Body of pancreas (tissue), 4 donors: ENCODE data around the gene SLC34A1. TPM values are rescaled to one million over a fixed set of nuclear protein-coding genes. Genes with fewer than 3 reads are reported as not detected.

Source experiments
- ATAC-seq: fragments of 150-250 bp; one replicate; pipeline ENCODE4 v1.9.1; 2016
- DNase-seq, 4 donors: peaks; one replicate each; pipeline ENCODE4 v3.0.0-alpha.2; 2019
- H3K27ac ChIP-seq, 4 donors: fragments of 200-600 bp; sonication (generic); 1 replicate in 3 of 4; 2 replicates in 1 of 4; pipeline versions ENCODE4 v1.5.1 to v1.6.1; 2016 to 2019; ENCODE audit warnings: mild to moderate bottlenecking in 1 of 4, mixed read lengths in 1 of 4, moderate library complexity in 1 of 4
- H3K27me3 ChIP-seq, 2 donors: fragments of 200-600 bp; sonication (generic); one replicate each; pipeline ENCODE4 v1.6.0; 2016; ENCODE audit warnings: mild to moderate bottlenecking in 1 of 2
- H3K36me3 ChIP-seq, 2 donors: fragments of 200-600 bp; sonication (generic); replicated peaks in 1 of 2; 2 replicates each; pipeline ENCODE4 v1.5.1; 2016; ENCODE audit warnings: low read depth in 2 of 2; ENCODE audit not compliant: insufficient read depth in 1 of 2
- H3K4me1 ChIP-seq: fragments of 200-600 bp; sonication (generic); one replicate; pipeline ENCODE4 v1.6.0; 2016
- H3K4me3 ChIP-seq, 2 donors: fragments of 200-600 bp; sonication (generic); 1 replicate in 1 of 2; 2 replicates in 1 of 2; pipeline ENCODE4 v1.5.1; 2016 to 2019
- H3K9me3 ChIP-seq, 3 donors: fragments of 200-600 bp; sonication (generic); 1 replicate in 2 of 3; 2 replicates in 1 of 3; pipeline ENCODE4 v1.5.1; 2016
- POLR2A ChIP-seq, 3 donors: fragments of 450-650 bp; IDR thresholded peaks; one replicate each; pipeline ENCODE4 v1.6.1; 2016; ENCODE audit warnings: antibody characterized with exemption in 3 of 3, mild to moderate bottlenecking in 2 of 3
- WGBS, 2 donors: methylation state at CpG; one replicate each; pipeline ENCODE4 v1.1.5; 2017; 5-methylcytosine and 5-hydroxymethylcytosine counted together
- intact Hi-C: fragments of 100-400 bp; cut with DNase I; formaldehyde crosslinking; loops from one replicate; pipeline ENCODE4 v1.15.1; 2023
- total RNA-seq, 2 donors: library from RNA; depleted of rRNA; stranded (reverse); fragments of >200 nt; gene quantifications; one replicate each; pipeline ENCODE4 v1.1.0, GENCODE V29; 2016
- TF ChIP-seq, protein P1 (sequence below), 7 experiments: fragments of 450-650 bp in 4 of 7; fragments of 200-600 bp in 3 of 7; sonication (generic) in 3 of 7; IDR thresholded peaks; one replicate each; pipeline ENCODE4 v1.5.1; 2016 to 2019; ENCODE audit warnings: antibody characterized with exemption in 7 of 7

Gene SLC34A1
- total RNA-seq, 2 donors from 2014 or later, result not detected

DNA sequence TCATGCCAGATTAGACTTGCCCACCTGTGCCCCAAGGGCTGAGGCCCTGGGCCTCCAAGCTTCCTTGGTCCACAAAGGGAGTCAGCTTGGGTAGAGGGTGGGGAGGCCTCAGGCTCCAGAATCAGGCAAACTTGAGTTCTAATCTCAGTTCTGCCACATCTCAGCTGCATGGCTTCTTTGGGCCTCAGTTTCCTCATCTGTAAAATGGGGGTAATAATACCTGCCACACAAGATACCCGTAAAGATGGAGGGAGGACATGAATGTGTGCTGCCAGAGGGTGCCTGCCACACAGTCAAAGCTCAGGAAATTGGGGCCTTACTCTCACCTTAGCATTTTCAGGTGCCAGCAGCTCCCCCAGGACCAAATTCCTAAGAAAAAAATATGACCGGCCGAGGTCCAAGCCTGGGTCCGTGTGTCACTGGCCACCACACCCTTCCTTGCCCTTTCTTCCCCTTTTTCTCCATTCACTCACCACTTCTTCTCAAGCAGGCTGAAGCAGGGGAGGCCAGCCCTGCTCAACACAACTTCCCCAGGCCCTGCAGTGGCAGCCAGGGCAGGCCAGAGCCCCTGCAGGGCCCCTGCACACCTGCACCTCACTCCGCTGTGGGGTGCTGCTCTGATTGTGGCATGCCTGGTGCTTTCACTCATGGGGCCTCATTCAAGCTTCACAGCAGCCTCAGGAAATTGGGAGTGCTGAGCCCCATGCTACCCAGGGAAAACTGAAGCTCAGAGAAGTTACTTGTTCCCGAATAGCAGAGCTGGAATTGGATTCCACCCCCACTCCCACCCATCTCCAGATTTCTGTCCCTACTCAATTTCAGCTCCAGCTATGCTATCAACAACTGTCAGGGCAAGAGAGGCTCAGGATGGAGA, 22.6 kb upstream of the SLC34A1 start:
- DNase-seq (no peak), ATAC-seq (no peak)
- peaks cover 34% of the 10 kb centered on the region for H3K4me1 ChIP-seq
- peak overlapping the region in 1 of 4 donors; percentile 72 for H3K27ac ChIP-seq
- H3K9me3 ChIP-seq, result no peaks in the 10 kb centered on the region
- TF ChIP-seq, protein P1, sequence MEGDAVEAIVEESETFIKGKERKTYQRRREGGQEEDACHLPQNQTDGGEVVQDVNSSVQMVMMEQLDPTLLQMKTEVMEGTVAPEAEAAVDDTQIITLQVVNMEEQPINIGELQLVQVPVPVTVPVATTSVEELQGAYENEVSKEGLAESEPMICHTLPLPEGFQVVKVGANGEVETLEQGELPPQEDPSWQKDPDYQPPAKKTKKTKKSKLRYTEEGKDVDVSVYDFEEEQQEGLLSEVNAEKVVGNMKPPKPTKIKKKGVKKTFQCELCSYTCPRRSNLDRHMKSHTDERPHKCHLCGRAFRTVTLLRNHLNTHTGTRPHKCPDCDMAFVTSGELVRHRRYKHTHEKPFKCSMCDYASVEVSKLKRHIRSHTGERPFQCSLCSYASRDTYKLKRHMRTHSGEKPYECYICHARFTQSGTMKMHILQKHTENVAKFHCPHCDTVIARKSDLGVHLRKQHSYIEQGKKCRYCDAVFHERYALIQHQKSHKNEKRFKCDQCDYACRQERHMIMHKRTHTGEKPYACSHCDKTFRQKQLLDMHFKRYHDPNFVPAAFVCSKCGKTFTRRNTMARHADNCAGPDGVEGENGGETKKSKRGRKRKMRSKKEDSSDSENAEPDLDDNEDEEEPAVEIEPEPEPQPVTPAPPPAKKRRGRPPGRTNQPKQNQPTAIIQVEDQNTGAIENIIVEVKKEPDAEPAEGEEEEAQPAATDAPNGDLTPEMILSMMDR (IDR thresholded peaks at IDR 0.05), result no peak
- TF ChIP-seq POLR2A (IDR thresholded peaks at IDR 0.05), result no peak
- no peaks in the 10 kb centered on the region for H3K36me3 ChIP-seq
- intact Hi-C loops, result no loop called here
- whole genome bisulfite sequencing, 2 donors, result 79 to 86% methylated on average over 6 of the region's 6 CpGs
- H3K4me3 ChIP-seq, result no peak overlapping the region
- H3K27me3 ChIP-seq, result no peaks in the 10 kb centered on the region

DNA sequence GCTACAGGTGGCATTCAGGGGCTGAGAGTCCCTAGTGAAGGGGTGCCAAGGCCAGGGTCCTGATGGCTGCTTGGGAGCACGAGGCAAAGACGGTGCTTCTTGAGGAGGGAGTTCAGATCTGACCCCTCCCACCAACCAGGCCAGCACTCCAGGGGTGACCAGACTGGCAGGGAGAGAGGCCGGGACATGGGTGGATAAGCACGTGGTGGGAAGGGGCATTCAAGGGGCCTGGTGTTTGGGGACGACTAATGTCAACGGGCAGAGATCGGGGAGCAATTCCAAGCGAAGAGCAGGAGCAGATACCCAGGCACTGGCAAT, 22.0 kb upstream of the SLC34A1 start:
- H3K27me3 ChIP-seq, result no peaks in the 10 kb centered on the region
- no peaks in the 10 kb centered on the region for H3K36me3 ChIP-seq
- H3K4me3 ChIP-seq, result no peak overlapping the region
- DNase-seq, result no peak
- 73 to 75% methylated on average over 6 to 8 of the region's 8 CpGs for WGBS, 2 donors
- TF ChIP-seq POLR2A (IDR thresholded peaks at IDR 0.05), result no peak
- TF ChIP-seq, protein P1 (IDR thresholded peaks at IDR 0.05), result no peak
- peaks cover 38% of the 10 kb centered on the region for H3K4me1 ChIP-seq
- ATAC-seq, result no peak
- H3K27ac ChIP-seq, result peak overlapping the region; percentile 51 to 75 (median 68)
- no peaks in the 10 kb centered on the region for H3K9me3 ChIP-seq
- intact Hi-C loops, result no loop called here

DNA sequence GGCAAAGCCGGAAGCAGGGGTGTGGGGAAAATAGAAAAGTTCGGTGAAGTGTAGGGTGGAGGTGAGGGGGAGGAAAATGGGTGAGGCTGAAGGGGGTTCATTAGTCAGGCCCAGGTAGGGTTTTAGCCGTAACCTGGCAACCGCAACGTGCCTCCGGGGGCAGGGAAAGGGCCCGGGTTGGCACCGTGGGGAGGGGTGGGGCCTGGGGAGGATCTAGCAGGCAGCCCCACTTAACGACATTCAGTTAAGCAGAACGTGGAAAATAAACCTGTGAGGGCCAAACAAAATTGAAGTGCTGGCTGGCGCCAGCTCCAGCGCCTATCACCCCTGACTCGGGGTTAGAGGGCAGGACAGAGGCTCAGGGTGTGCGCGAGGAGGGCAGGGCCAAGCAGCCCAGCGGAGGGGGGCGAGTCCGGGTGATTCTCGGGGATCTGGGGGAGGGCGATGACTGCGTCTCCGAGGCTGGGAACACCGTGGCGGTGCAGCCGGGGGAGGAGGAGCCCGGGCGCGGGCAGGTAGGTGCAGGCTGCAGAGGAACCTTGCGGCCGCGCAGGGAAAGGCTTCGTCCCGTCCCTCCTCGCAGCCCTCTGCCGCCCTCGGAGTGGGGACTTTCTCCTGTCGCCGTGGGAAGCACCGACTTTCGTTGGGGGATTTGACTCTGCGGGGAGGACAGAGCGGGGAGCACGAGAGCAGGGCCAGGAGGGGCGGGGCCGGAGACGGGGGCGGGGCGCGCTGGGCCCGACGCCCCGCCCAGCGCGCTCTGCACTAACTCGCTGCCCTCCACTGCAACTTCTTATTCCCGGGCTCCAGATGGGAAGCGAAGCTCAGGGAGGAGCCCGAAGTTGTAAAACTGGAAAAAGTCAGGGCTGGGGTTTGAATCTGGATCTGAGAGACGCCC, 21.4 kb upstream of the SLC34A1 start:
- Histone ChIP-seq H3K27me3 (no peaks in the 10 kb centered on the region), H3K4me1 (peaks cover 44% of the 10 kb centered on the region), H3K36me3 (no peaks in the 10 kb centered on the region), H3K4me3 (peak overlapping the region in 1 of 2 donors; percentile 25), H3K9me3 (no peaks in the 10 kb centered on the region), H3K27ac (peak overlapping the region; percentile 51 to 75 (median 68))
- intact Hi-C loops, result no loop called here
- 3 to 9% methylated on average over 29 to 54 of the region's 59 CpGs for WGBS, 2 donors
- DNase-seq, result peak; percentile 76 to 86 (median 79)
- peak; percentile 66 for ATAC-seq
- TF ChIP-seq, protein P1 (IDR thresholded peaks at IDR 0.05), result peak in 4 of 7 experiments; percentile 4 to 33 (median 20)
- TF ChIP-seq POLR2A (IDR thresholded peaks at IDR 0.05), result peak in 2 of 3 donors; percentile 50 to 53

DNA sequence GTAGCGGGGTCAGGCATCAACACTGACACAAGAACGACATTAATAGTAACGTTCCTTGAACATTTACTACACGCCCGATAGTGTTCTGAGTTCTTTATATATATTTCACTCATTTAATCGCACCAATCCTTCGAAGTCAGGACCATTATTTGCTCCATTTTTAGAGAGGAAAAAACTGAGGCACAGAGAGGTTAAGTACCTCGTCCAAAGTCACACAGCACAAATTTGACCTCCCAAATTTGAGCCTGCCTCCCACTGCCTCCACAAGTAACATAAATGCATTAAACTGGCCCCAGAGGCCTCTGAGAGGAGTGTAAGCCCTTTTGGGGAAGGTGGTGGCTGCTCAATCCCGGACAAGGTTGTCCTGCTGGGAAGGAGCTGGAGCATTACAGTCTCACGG, 20.7 kb upstream of the SLC34A1 start:
- TF ChIP-seq, protein P1 (IDR thresholded peaks at IDR 0.05), result no peak
- no peak for TF ChIP-seq POLR2A (IDR thresholded peaks at IDR 0.05)
- Histone ChIP-seq H3K27ac (peak overlapping the region in 3 of 4 donors; percentile 51 to 75 (median 72)), H3K9me3 (no peaks in the 10 kb centered on the region), H3K4me3 (no peak overlapping the region), H3K4me1 (peaks cover 51% of the 10 kb centered on the region), H3K36me3 (no peaks in the 10 kb centered on the region), H3K27me3 (no peaks in the 10 kb centered on the region)
- intact Hi-C loops, result no loop called here
- DNase-seq (no peak), ATAC-seq (no peak)
- WGBS, 2 donors, result 31 to 33% methylated on average over 10 of the region's 10 CpGs
